H9 (cell line): Measurements from ENCODE around the gene SOX18. TPM values are rescaled to one million over a fixed set of nuclear protein-coding genes. Genes with fewer than 3 reads are reported as not detected.

Experiments
- DNase-seq: peaks from one replicate; pipeline ENCODE4 v3.0.0-alpha.2; 2017
- H2AFZ ChIP-seq: one replicate; pipeline ENCODE4 v1.6.1; 2013; ENCODE audit warnings: mild to moderate bottlenecking, low read length, control low read depth, moderate library complexity
- H2AK5ac ChIP-seq: 2 replicates; pipeline ENCODE4 v1.6.1; 2013; ENCODE audit warnings: low read length, control low read depth, mixed read lengths; ENCODE audit not compliant: insufficient read length
- H2BK120ac ChIP-seq: one replicate; pipeline ENCODE4 v1.6.1; 2013; ENCODE audit warnings: low read depth, mild to moderate bottlenecking, low read length, control low read depth, inconsistent platforms; ENCODE audit not compliant: poor library complexity, severe bottlenecking
- H2BK12ac ChIP-seq: 2 replicates; pipeline ENCODE4 v1.6.1; 2013; ENCODE audit warnings: low read length, control low read depth, mixed read lengths, low read depth; ENCODE audit not compliant: insufficient read length
- H2BK15ac ChIP-seq: 2 replicates; pipeline ENCODE4 v1.6.1; 2013; ENCODE audit warnings: low read depth, low read length, control low read depth
- H2BK20ac ChIP-seq: one replicate; pipeline ENCODE4 v1.6.1; 2013; ENCODE audit warnings: low read depth, mild to moderate bottlenecking, low read length, control low read depth, inconsistent platforms; ENCODE audit not compliant: poor library complexity, severe bottlenecking
- H2BK5ac ChIP-seq: 2 replicates; pipeline ENCODE4 v1.6.1; 2013; ENCODE audit warnings: low read length, control low read depth, mixed read lengths; ENCODE audit not compliant: insufficient read length
- H3K14ac ChIP-seq: 2 replicates; pipeline ENCODE4 v1.6.1; 2013; ENCODE audit warnings: low read length, control low read depth; ENCODE audit not compliant: insufficient read depth
- H3K18ac ChIP-seq: 2 replicates; pipeline ENCODE4 v1.6.1; 2013; ENCODE audit warnings: low read depth, mild to moderate bottlenecking, mixed read lengths, low read length, control low read depth; ENCODE audit not compliant: insufficient read length
- H3K23ac ChIP-seq: 2 replicates; pipeline ENCODE4 v1.6.1; 2013; ENCODE audit warnings: low read length, control low read depth, mixed read lengths, low read depth; ENCODE audit not compliant: insufficient read length
- H3K23me2 ChIP-seq: 2 replicates; pipeline ENCODE4 v1.6.1; 2013; ENCODE audit warnings: low read depth, mild to moderate bottlenecking, mixed read lengths, low read length, control low read depth; ENCODE audit not compliant: insufficient read length, poor library complexity, severe bottlenecking
- H3K27ac ChIP-seq: 2 replicates; pipeline ENCODE4 v1.5.1; 2013; ENCODE audit warnings: low read length, control low read depth, mixed read lengths, low read depth; ENCODE audit not compliant: insufficient read length
- H3K27me3 ChIP-seq: 2 replicates; pipeline ENCODE4 v1.6.1; 2013; ENCODE audit warnings: low read length, control low read depth, inconsistent platforms; ENCODE audit not compliant: insufficient read depth
- H3K4ac ChIP-seq: 2 replicates; pipeline ENCODE4 v1.6.1; 2013; ENCODE audit warnings: low read depth, mild to moderate bottlenecking, control low read depth, inconsistent platforms, low read length, moderate library complexity
- H3K4me1 ChIP-seq: 2 replicates; pipeline ENCODE4 v1.6.1; 2013; ENCODE audit warnings: low read length, control low read depth, inconsistent platforms; ENCODE audit not compliant: insufficient read depth
- H3K4me2 ChIP-seq: 2 replicates; pipeline ENCODE4 v1.6.1; 2013; ENCODE audit warnings: low read length, control low read depth, mixed read lengths; ENCODE audit not compliant: insufficient read length, insufficient read depth
- H3K56ac ChIP-seq: 2 replicates; pipeline ENCODE4 v1.6.1; 2013; ENCODE audit warnings: low read depth, mild to moderate bottlenecking, mixed read lengths, low read length, control low read depth; ENCODE audit not compliant: insufficient read length
- H3K79me1 ChIP-seq: 2 replicates; pipeline ENCODE4 v1.6.1; 2013; ENCODE audit warnings: low read depth, mild to moderate bottlenecking, moderate library complexity, low read length, control low read depth, inconsistent platforms; ENCODE audit not compliant: insufficient read depth, poor library complexity, severe bottlenecking
- H3K79me2 ChIP-seq: 2 replicates; pipeline ENCODE4 v1.6.1; 2013; ENCODE audit warnings: low read length, control low read depth, inconsistent platforms; ENCODE audit not compliant: insufficient read depth
- H3K9ac ChIP-seq: 2 replicates; pipeline ENCODE4 v1.6.1; 2013; ENCODE audit warnings: low read length, control low read depth, mixed read lengths; ENCODE audit not compliant: insufficient read length; ENCODE audit errors: extremely low read depth
- H3K9me3 ChIP-seq: one replicate; pipeline ENCODE4 v1.6.1; 2013; ENCODE audit warnings: low read depth, low read length, inconsistent platforms; ENCODE audit not compliant: control insufficient read depth
- H3T11ph ChIP-seq: one replicate; pipeline ENCODE4 v1.6.1; 2013; ENCODE audit warnings: mild to moderate bottlenecking, low read length, control low read depth, inconsistent platforms
- H4K20me1 ChIP-seq: one replicate; pipeline ENCODE4 v1.6.1; 2013; ENCODE audit not compliant: control insufficient read depth, insufficient read length, insufficient read depth
- H4K5ac ChIP-seq: 2 replicates; pipeline ENCODE4 v1.6.1; 2013; ENCODE audit warnings: low read depth, mild to moderate bottlenecking, mixed read lengths, low read length, control low read depth; ENCODE audit not compliant: insufficient read length
- H4K8ac ChIP-seq: replicated peaks from 2 replicates; pipeline ENCODE4 v1.6.1; 2013; ENCODE audit warnings: low read length, control low read depth, mixed read lengths, low read depth; ENCODE audit not compliant: insufficient read length
- H4K91ac ChIP-seq: 2 replicates; pipeline ENCODE4 v1.6.1; 2013; ENCODE audit warnings: low read depth, mild to moderate bottlenecking, moderate library complexity, mixed read lengths, low read length, control low read depth; ENCODE audit not compliant: insufficient read length
- H3K27ac Mint-ChIP-seq, 3 experiments: 2 replicates in 2 of 3; 3 replicates in 1 of 3; pipeline ENCODE4 v1.8.0; 2020 to 2021; ENCODE audit warnings: mixed read lengths in 3 of 3, mild to moderate bottlenecking in 1 of 3, moderate library complexity in 1 of 3
- H3K27me3 Mint-ChIP-seq: 2 replicates; pipeline ENCODE4 v1.8.0; 2021; ENCODE audit warnings: low read depth, mild to moderate bottlenecking, moderate library complexity, mixed read lengths
- H3K36me3 Mint-ChIP-seq, 3 experiments: 2 replicates in 2 of 3; 3 replicates in 1 of 3; pipeline ENCODE4 v1.8.0; 2020 to 2021; ENCODE audit warnings: low read depth in 3 of 3, mixed read lengths in 3 of 3; ENCODE audit not compliant: insufficient read depth in 1 of 3
- H3K4me1 Mint-ChIP-seq, 2 experiments: 2 replicates each; pipeline ENCODE4 v1.8.0; 2020; ENCODE audit warnings: mixed read lengths in 2 of 2
- H3K4me3 Mint-ChIP-seq, 2 experiments: 2 replicates in 1 of 2; 3 replicates in 1 of 2; pipeline ENCODE4 v1.8.0; 2020 to 2021; ENCODE audit warnings: mild to moderate bottlenecking in 2 of 2, mixed read lengths in 2 of 2, moderate library complexity in 1 of 2
- H3K9me3 Mint-ChIP-seq, 2 experiments: 2 replicates in 1 of 2; 3 replicates in 1 of 2; pipeline ENCODE4 v1.8.0; 2020; ENCODE audit warnings: mild to moderate bottlenecking in 2 of 2, mixed read lengths in 2 of 2, moderate library complexity in 1 of 2
- WGBS: extraction: QIAGEN DNeasy Blood & Tissue Kit; methylation state at CpG from one replicate; pipeline ENCODE4 v1.1.7; 2013; ENCODE audit warnings: missing lambda C conversion rate, low lambda C conversion rate, mixed read lengths; ENCODE audit not compliant: insufficient read length; ENCODE audit errors: extremely low coverage; 5-methylcytosine and 5-hydroxymethylcytosine counted together
- total RNA-seq: library from RNA; stranded (reverse); gene quantifications from 2 replicates; pipeline ENCODE4 v1.2.1, GENCODE V29; 2021
- TF ChIP-seq, protein P1 (sequence below): fragments of 200-600 bp; sonication (generic); conservative IDR thresholded peaks from 3 replicates; pipeline ENCODE4 v1.8.0; 2021; ENCODE audit warnings: antibody characterized with exemption, mild to moderate bottlenecking

SOX18 gene
- total RNA-seq, 1 experiment from 2014 or later = 2.0 TPM

DNA sequence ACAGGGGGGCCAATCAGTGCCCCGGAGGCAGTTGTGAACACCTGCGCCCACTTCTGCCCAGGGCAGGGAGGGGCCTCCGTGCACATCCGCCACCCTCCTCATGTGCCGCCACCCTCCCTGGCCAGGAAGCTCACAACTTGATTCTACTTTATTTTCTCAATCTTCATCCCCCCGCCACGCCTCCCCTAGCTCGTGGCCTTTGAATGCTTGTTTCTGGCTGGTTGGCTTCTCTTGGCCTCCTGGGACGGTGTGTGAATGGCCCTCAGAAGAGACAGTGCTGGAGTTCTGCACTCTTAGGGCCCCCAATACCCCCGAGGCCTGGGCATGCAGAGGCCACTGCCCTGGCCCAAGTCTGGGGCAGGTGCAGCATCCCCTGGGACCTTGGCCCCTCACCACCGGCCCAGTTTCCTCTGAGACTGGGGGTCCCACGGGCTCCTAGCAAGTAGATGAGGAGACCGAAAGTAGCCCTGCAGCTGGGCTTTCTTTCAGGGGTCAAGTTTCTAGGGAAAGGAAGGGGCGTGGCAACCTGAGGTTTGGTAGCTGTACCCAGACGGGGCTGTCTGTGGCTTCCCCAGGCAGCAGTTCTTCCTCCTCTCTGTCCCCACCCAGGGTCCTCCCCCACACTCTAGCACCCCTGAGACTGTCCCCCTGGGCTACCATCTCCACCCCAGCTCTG lies 28.6 kb upstream of the SOX18 start:
- Histone ChIP-seq H3K27ac (no peak overlapping the region), H3K79me2 (no peaks in the 10 kb centered on the region), H3K18ac (no peak overlapping the region), H2BK5ac (no peak overlapping the region), H2BK120ac (no peak overlapping the region), H2BK20ac (no peak overlapping the region), H3K4ac (no peak overlapping the region), H3K23ac (no peak overlapping the region), H3K79me1 (no peaks in the 10 kb centered on the region), H4K8ac (no peak overlapping the region), H4K91ac (no peak overlapping the region), H4K20me1 (no peaks in the 10 kb centered on the region), H2BK12ac (no peak overlapping the region), H3K9me3 (no peaks in the 10 kb centered on the region), H3K4me1 (no peaks in the 10 kb centered on the region; the same call in 1 of the 2 replicates), H3T11ph (no peak overlapping the region), H3K27me3 (peaks cover under 1% of the 10 kb centered on the region; the same call in 1 of the 2 replicates), H2AK5ac (no peak overlapping the region), H3K23me2 (peaks cover 12% of the 10 kb centered on the region), H4K5ac (no peak overlapping the region), H3K4me2 (no peak overlapping the region), H3K56ac (no peak overlapping the region), H2BK15ac (no peak overlapping the region), H3K14ac (no peak overlapping the region), H2AFZ (no peak overlapping the region), H3K9ac (no peak overlapping the region)
- no CpG with 5 or more reads among the region's 15 CpGs for WGBS
- H3K4me3 Mint-ChIP-seq = peak overlapping the region in 1 of 2 experiments; percentile 40; a peak in 2 of 5 replicates
- H3K27ac Mint-ChIP-seq = peak overlapping the region in 1 of 3 experiments; percentile 53; a peak in 1 of 7 replicates
- TF ChIP-seq, protein P1, sequence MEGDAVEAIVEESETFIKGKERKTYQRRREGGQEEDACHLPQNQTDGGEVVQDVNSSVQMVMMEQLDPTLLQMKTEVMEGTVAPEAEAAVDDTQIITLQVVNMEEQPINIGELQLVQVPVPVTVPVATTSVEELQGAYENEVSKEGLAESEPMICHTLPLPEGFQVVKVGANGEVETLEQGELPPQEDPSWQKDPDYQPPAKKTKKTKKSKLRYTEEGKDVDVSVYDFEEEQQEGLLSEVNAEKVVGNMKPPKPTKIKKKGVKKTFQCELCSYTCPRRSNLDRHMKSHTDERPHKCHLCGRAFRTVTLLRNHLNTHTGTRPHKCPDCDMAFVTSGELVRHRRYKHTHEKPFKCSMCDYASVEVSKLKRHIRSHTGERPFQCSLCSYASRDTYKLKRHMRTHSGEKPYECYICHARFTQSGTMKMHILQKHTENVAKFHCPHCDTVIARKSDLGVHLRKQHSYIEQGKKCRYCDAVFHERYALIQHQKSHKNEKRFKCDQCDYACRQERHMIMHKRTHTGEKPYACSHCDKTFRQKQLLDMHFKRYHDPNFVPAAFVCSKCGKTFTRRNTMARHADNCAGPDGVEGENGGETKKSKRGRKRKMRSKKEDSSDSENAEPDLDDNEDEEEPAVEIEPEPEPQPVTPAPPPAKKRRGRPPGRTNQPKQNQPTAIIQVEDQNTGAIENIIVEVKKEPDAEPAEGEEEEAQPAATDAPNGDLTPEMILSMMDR = no peak
- no peaks in the 10 kb centered on the region for H3K9me3 Mint-ChIP-seq
- no peak for DNase-seq
- no peaks in the 10 kb centered on the region; a peak in 1 of 7 replicates for H3K36me3 Mint-ChIP-seq
- H3K27me3 Mint-ChIP-seq = peaks cover 29% of the 10 kb centered on the region
- H3K4me1 Mint-ChIP-seq = peaks cover 27 to 34% of the 10 kb centered on the region in 2 experiments
